ENCODE results near the gene CFAP20. TPM values are rescaled to one million over a fixed set of nuclear protein-coding genes. Genes with fewer than 3 reads are reported as not detected.

Gene CFAP20
- polyA plus RNA-seq, 2 donors: 7.0 to 22.5 TPM

DNA sequence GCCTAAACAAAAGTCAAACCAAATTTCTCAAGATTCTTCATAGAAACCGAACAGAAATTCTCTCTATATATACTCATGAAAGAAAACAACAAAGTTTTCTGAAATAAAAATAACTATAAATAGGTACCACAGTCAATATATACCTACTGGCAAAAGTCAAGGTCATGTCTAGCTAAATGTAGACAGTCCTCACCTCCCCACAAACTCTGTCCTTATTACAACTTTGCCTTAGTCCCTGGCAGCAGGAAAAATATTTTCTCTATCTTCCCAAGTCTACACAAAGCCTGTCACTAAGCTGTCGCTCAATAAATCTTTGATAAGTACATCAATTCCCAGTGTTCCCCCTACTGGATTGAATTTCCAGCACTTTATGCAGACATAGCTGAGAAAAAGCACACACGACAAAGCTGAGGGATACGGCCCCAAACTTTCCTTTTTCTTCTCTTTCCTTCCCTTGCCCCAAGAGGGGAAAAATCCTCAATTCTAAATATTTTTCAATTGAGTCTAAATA lies 2.7 kb downstream of the CFAP20 start:
- H3K9me3 ChIP-seq (ENCODE audit: control insufficient read depth in 2 of 2, insufficient read depth in 1 of 2, low read depth in 1 of 2, low read length in 1 of 2): no peaks in the 10 kb centered on the region

DNA sequence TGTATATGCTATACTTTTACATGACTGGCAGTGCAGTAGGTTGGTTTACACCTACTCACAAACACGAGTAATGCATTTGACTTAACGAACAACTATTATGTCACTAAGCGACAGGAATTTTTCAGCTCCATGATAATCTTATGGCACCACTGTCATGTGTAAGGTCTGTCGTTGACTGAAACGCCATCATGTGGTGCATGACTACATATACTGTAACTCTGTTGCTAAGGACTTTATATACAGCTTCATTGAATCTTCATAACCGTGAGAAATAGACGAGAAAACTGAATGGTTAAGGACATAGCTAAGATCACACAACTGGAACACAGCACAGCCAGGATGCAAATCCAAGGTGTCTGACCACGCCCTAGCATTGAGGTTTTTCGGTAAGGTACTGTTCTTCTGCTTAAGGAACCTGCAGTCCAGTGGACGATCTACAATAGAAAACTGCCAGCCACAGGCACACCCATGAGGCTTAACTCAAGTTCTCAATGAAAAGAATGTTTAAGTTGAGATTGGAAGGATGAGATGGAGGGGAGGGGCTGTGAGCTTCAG lies 3.3 kb downstream of the CFAP20 start:
- Histone ChIP-seq H3K27me3 (ENCODE audit: control insufficient read depth in 1 of 2, insufficient read depth in 2 of 2, low read length in 2 of 2) (no peaks in the 10 kb centered on the region), H3K27ac (ENCODE audit: low read depth in 2 of 2, low read length in 1 of 2) (peak overlapping the region; percentile 40 to 72), H3K4me3 (ENCODE audit: low read depth in 1 of 2, low read length in 2 of 2) (no peak overlapping the region), H3K36me3 (ENCODE audit: control insufficient read depth in 2 of 2, insufficient read depth in 2 of 2, low read length in 1 of 2) (no peaks in the 10 kb centered on the region), H3K4me1 (ENCODE audit: control insufficient read depth in 2 of 2, insufficient read depth in 2 of 2, low read length in 1 of 2) (peaks cover 0 to 9% of the 10 kb centered on the region in 2 donors), H3K9me3 (ENCODE audit: control insufficient read depth in 2 of 2, insufficient read depth in 1 of 2, low read depth in 1 of 2, low read length in 1 of 2) (no peaks in the 10 kb centered on the region)
- 44 to 54% methylated on average over 10 of the region's 10 CpGs for WGBS, 2 donors

More for the DNA sequence above, 2.7 kb downstream of the CFAP20 start:
- H3K36me3 ChIP-seq (ENCODE audit: control insufficient read depth in 2 of 2, insufficient read depth in 2 of 2, low read length in 1 of 2): no peaks in the 10 kb centered on the region
- H3K27ac ChIP-seq (ENCODE audit: low read depth in 2 of 2, low read length in 1 of 2): peak overlapping the region in 1 of 2 donors; percentile 25
- no peak overlapping the region for H3K4me3 ChIP-seq (ENCODE audit: low read depth in 1 of 2, low read length in 2 of 2)
- WGBS, 2 donors: 42 to 43% methylated on average over 4 of the region's 4 CpGs
- H3K4me1 ChIP-seq (ENCODE audit: control insufficient read depth in 2 of 2, insufficient read depth in 2 of 2, low read length in 1 of 2): peaks cover 0 to 9% of the 10 kb centered on the region in 2 donors
- H3K27me3 ChIP-seq (ENCODE audit: control insufficient read depth in 1 of 2, insufficient read depth in 2 of 2, low read length in 2 of 2): no peaks in the 10 kb centered on the region

DNA sequence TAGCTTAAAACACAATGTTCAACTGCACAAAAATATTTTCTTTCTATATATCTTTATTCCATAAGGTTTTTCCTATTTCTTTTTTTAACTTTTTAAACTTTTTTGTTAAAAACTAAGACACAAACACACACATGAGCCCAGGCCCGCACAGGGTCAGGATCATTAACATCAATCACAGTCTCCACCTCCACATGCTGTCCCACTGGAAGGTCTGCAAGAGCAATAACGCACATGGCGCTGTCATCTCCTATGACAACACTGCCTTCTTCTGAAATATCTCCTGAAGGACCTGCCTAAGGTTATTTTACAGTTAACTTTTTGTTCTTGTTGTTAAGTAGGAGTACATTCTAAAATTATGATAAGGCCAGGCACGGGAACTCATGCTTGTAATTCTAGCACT lies 4.1 kb downstream of the CFAP20 start:
- Histone ChIP-seq H3K27me3 (ENCODE audit: control insufficient read depth in 1 of 2, insufficient read depth in 2 of 2, low read length in 2 of 2) (no peaks in the 10 kb centered on the region), H3K36me3 (ENCODE audit: control insufficient read depth in 2 of 2, insufficient read depth in 2 of 2, low read length in 1 of 2) (no peaks in the 10 kb centered on the region), H3K4me1 (ENCODE audit: control insufficient read depth in 2 of 2, insufficient read depth in 2 of 2, low read length in 1 of 2) (peaks cover 0 to 9% of the 10 kb centered on the region in 2 donors), H3K27ac (ENCODE audit: low read depth in 2 of 2, low read length in 1 of 2) (no peak overlapping the region), H3K4me3 (ENCODE audit: low read depth in 1 of 2, low read length in 2 of 2) (no peak overlapping the region), H3K9me3 (ENCODE audit: control insufficient read depth in 2 of 2, insufficient read depth in 1 of 2, low read depth in 1 of 2, low read length in 1 of 2) (no peaks in the 10 kb centered on the region)
- WGBS, 2 donors: 80 to 82% methylated on average over 4 of the region's 4 CpGs

DNA sequence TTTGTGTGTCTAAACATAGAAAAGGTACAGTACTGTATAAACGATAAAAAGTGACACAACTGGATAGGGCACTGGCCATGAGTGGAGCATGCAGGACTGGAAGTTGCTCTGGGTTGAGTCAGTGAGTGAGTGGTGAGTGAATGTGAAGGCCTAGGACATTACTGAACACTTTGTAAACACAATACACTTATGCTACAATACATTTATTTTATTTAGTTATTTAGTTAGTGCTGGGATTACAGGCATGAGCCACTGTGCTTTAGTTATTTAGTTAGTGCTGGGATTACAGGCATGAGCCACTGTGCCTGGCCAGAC lies 4.6 kb downstream of the CFAP20 start:
- H3K4me1 ChIP-seq (ENCODE audit: control insufficient read depth in 2 of 2, insufficient read depth in 2 of 2, low read length in 1 of 2): peaks cover under 1 to 10% of the 10 kb centered on the region in 2 donors
- H3K4me3 ChIP-seq (ENCODE audit: low read depth in 1 of 2, low read length in 2 of 2): no peak overlapping the region
- no peaks in the 10 kb centered on the region for H3K27me3 ChIP-seq (ENCODE audit: control insufficient read depth in 1 of 2, insufficient read depth in 2 of 2, low read length in 2 of 2)
- no peak overlapping the region for H3K27ac ChIP-seq (ENCODE audit: low read depth in 2 of 2, low read length in 1 of 2)
- no peaks in the 10 kb centered on the region for H3K36me3 ChIP-seq (ENCODE audit: control insufficient read depth in 2 of 2, insufficient read depth in 2 of 2, low read length in 1 of 2)
- WGBS, 2 donors: 26 to 43% methylated on average over 1 of the region's 1 CpG
- no peaks in the 10 kb centered on the region for H3K9me3 ChIP-seq (ENCODE audit: control insufficient read depth in 2 of 2, insufficient read depth in 1 of 2, low read depth in 1 of 2, low read length in 1 of 2)

DNA sequence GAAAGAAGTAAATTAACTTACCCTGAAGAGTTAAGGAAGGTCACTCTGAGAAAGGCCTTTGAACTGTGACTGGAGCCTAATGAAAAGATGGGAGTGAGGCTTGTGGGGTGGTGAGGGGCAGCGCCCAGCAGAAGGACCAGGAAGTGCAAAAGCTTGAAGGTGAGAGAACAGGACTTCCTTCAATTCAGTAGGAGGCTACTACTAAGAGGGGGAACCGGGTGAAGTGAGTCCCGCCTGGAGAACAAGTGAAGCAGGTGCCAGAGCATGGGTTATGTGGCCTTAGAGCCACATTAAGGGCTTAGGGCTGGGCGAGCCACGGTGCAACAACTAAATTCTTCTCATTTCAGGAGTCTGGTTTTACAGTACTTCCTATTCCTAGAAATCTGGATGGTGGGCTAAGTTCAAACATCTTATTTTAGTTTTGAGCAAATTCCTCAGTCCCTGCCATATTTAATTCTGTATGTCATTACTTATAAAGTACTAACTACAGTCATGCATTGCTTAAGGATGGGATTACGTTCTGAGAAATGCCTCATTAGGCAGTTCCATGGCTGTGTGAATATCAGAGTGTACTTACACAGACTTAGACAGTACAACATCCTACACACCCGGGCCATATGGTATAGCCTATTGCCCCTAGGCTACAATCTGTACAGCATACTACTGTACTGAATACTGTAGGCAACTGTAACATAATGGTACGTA lies 5.1 kb downstream of the CFAP20 start:
- H3K4me1 ChIP-seq (ENCODE audit: control insufficient read depth in 2 of 2, insufficient read depth in 2 of 2, low read length in 1 of 2): peaks cover 3 to 12% of the 10 kb centered on the region in 2 donors
- no peaks in the 10 kb centered on the region for H3K9me3 ChIP-seq (ENCODE audit: control insufficient read depth in 2 of 2, insufficient read depth in 1 of 2, low read depth in 1 of 2, low read length in 1 of 2)
- H3K27me3 ChIP-seq (ENCODE audit: control insufficient read depth in 1 of 2, insufficient read depth in 2 of 2, low read length in 2 of 2): no peaks in the 10 kb centered on the region
- peak overlapping the region; percentile 27 to 71 for H3K27ac ChIP-seq (ENCODE audit: low read depth in 2 of 2, low read length in 1 of 2)
- H3K4me3 ChIP-seq (ENCODE audit: low read depth in 1 of 2, low read length in 2 of 2): no peak overlapping the region
- H3K36me3 ChIP-seq (ENCODE audit: control insufficient read depth in 2 of 2, insufficient read depth in 2 of 2, low read length in 1 of 2): no peaks in the 10 kb centered on the region
- WGBS, 2 donors: 51 to 52% methylated on average over 8 of the region's 8 CpGs

DNA sequence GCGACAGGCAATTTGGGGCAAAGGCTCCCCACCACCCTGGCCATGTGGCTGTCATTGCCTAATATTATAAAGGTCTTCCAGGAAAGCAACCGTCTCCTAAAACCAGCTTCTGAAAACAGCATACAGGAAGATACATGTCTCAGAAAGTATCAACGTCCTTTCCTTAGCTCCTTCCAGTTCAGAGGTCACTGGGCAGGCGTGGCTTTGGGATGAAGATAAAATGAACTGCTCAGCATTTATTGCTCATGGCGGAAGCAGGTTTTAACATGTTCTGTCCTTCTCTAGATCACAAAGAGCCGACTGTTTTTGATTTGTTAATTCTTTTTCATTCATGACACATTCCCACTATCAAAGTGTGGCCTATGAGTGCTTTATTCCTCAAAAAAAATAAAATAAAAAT lies 8.0 kb downstream of the CFAP20 start:
- Histone ChIP-seq H3K36me3 (ENCODE audit: control insufficient read depth in 2 of 2, insufficient read depth in 2 of 2, low read length in 1 of 2) (peaks cover 0 to 2% of the 10 kb centered on the region in 2 donors), H3K27ac (ENCODE audit: low read depth in 2 of 2, low read length in 1 of 2) (peak overlapping the region; percentile 22 to 67), H3K9me3 (ENCODE audit: control insufficient read depth in 2 of 2, insufficient read depth in 1 of 2, low read depth in 1 of 2, low read length in 1 of 2) (no peaks in the 10 kb centered on the region), H3K27me3 (ENCODE audit: control insufficient read depth in 1 of 2, insufficient read depth in 2 of 2, low read length in 2 of 2) (no peaks in the 10 kb centered on the region), H3K4me1 (ENCODE audit: control insufficient read depth in 2 of 2, insufficient read depth in 2 of 2, low read length in 1 of 2) (peaks cover 3 to 12% of the 10 kb centered on the region in 2 donors), H3K4me3 (ENCODE audit: low read depth in 1 of 2, low read length in 2 of 2) (no peak overlapping the region)
- 38 to 40% methylated on average over 6 of the region's 6 CpGs for WGBS, 2 donors

DNA sequence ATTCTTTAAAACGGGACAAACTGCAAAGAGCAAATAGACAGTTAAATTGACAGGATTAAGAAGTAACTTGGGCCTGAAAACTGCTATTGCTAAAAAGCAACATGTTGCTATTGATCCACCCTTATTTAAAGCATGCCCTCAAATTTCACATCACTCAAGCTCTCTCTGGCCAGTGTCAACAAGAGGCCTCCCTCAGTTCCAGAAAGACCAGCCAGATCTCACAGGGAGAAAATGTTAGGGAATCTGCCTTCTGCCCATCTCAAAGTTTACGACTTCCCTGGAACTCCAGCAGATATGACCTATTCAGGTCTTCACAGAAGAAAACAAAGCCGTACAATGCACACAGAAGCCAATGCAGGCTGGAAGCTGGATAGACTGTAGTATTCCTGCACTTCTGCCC lies 8.9 kb downstream of the CFAP20 start:
- no peaks in the 10 kb centered on the region for H3K9me3 ChIP-seq (ENCODE audit: control insufficient read depth in 2 of 2, insufficient read depth in 1 of 2, low read depth in 1 of 2, low read length in 1 of 2)
- H3K27me3 ChIP-seq (ENCODE audit: control insufficient read depth in 1 of 2, insufficient read depth in 2 of 2, low read length in 2 of 2): no peaks in the 10 kb centered on the region
- H3K36me3 ChIP-seq (ENCODE audit: control insufficient read depth in 2 of 2, insufficient read depth in 2 of 2, low read length in 1 of 2): peaks cover 0 to 4% of the 10 kb centered on the region in 2 donors
- no peak overlapping the region for H3K4me3 ChIP-seq (ENCODE audit: low read depth in 1 of 2, low read length in 2 of 2)
- 43 to 55% methylated on average over 3 of the region's 3 CpGs for WGBS, 2 donors
- peaks cover 3 to 10% of the 10 kb centered on the region in 2 donors for H3K4me1 ChIP-seq (ENCODE audit: control insufficient read depth in 2 of 2, insufficient read depth in 2 of 2, low read length in 1 of 2)
- H3K27ac ChIP-seq (ENCODE audit: low read depth in 2 of 2, low read length in 1 of 2): peak overlapping the region in 1 of 2 donors; percentile 29

DNA sequence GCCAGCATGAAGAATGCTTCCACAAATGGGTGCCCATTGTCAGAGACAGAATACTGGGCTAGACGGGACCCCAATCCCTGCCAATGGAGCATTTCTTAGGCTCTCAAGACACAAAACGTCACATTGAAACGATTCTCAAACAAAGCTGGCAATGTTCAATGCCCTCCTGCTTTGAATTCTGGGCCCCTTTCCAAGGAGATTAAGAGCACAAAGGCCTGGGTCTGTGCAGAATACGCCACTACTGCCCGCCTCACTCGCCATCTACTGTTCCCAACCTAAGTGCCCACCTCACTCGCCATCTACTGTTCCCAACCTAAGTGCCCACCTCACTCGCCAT lies 9.7 kb downstream of the CFAP20 start:
- H3K9me3 ChIP-seq (ENCODE audit: control insufficient read depth in 2 of 2, insufficient read depth in 1 of 2, low read depth in 1 of 2, low read length in 1 of 2): no peaks in the 10 kb centered on the region
- H3K27me3 ChIP-seq (ENCODE audit: control insufficient read depth in 1 of 2, insufficient read depth in 2 of 2, low read length in 2 of 2): no peaks in the 10 kb centered on the region
- no peak overlapping the region for H3K27ac ChIP-seq (ENCODE audit: low read depth in 2 of 2, low read length in 1 of 2)
- WGBS, 2 donors: 45 to 51% methylated on average over 8 of the region's 8 CpGs
- H3K4me1 ChIP-seq (ENCODE audit: control insufficient read depth in 2 of 2, insufficient read depth in 2 of 2, low read length in 1 of 2): peaks cover 3 to 10% of the 10 kb centered on the region in 2 donors
- H3K4me3 ChIP-seq (ENCODE audit: low read depth in 1 of 2, low read length in 2 of 2): no peak overlapping the region
- peaks cover 2 to 12% of the 10 kb centered on the region in 2 donors for H3K36me3 ChIP-seq (ENCODE audit: control insufficient read depth in 2 of 2, insufficient read depth in 2 of 2, low read length in 1 of 2)

DNA sequence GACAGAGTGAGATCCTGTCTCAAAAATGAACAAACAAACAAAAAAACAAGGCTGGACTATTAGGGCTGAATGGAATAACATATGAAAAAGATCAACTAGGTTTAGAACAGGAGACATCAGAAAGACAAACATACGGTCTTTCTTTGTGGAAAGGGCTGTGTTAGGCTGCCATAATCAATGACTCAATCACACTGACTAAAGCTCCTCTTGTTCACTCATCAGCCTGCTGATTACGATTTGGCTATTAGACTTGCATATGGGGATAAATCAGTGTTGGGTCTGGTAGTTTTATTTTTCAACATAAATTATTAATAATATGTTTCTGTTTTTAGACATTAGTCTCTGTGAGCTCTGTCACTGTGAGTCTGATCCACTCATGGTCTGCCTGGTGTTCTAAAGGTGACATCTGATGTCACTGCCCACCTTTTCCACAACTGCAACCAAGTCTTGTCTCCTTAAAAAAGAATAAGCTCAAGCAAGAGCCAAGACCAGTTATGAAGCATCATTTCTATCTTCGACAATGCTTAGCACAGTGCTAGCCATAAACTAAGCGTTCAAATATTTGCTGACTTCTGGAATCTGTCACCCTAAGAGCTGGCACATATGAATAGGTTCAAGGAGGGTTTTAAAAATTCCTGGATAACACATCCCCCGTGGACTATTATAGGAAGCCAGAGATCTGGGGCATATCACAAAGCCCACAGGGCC lies 10.2 kb downstream of the CFAP20 start:
- Histone ChIP-seq H3K4me1 (ENCODE audit: control insufficient read depth in 2 of 2, insufficient read depth in 2 of 2, low read length in 1 of 2) (peaks cover 3 to 8% of the 10 kb centered on the region in 2 donors), H3K27ac (ENCODE audit: low read depth in 2 of 2, low read length in 1 of 2) (no peak overlapping the region), H3K4me3 (ENCODE audit: low read depth in 1 of 2, low read length in 2 of 2) (no peak overlapping the region), H3K9me3 (ENCODE audit: control insufficient read depth in 2 of 2, insufficient read depth in 1 of 2, low read depth in 1 of 2, low read length in 1 of 2) (no peaks in the 10 kb centered on the region), H3K27me3 (ENCODE audit: control insufficient read depth in 1 of 2, insufficient read depth in 2 of 2, low read length in 2 of 2) (no peaks in the 10 kb centered on the region), H3K36me3 (ENCODE audit: control insufficient read depth in 2 of 2, insufficient read depth in 2 of 2, low read length in 1 of 2) (peaks cover 2 to 12% of the 10 kb centered on the region in 2 donors)
- WGBS, 2 donors: 37 to 43% methylated on average over 5 of the region's 5 CpGs
